ENCODE measurements around the gene G6PC3. TPM values are rescaled to one million over a fixed set of nuclear protein-coding genes. Genes with fewer than 3 reads are reported as not detected.

The G6PC3 gene
- total RNA-seq, 3 donors from 2014 or later (not counting 1 experiment from before 2014, with no cell fraction given), result 18.2 to 21.7 (median 20.6) TPM

DNA sequence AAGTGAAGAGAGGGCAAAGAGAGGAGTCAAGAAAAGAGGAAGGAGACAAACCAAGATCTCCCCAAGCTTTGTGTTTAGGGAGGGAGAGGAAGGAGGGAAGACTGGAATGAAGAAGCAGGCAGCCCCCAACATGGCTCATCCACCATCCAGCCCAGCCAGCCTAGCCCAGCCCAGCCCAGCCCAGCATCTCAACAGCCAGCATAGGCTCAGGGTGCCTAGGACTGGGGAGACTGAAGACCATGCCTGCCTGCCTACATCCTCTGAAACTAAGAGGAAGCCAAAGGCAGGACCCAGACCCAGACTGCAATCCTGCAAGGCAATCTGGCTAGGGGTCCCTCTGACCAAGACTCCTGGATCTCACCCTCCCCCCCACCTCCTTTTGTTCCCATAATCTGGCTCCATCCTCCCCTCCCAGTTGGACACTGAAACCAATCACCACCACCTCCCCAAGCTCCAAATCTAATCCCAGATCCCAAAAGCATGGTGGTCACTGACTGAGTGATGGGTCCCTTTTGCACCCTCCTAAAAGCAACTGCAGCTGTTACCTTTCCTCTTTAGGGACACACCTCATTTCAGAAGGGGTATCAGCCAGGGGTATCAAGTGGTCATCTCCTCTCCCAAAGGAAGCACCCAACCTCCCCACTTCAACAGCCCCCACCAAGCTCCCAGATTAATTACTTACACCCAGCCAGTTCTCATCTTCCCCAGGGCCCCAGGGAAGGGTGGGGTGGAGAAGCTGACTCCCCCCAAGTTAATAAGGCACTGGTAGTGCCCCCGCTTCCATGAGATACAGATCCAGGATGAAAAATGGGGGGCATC lies 51.7 kb downstream of the G6PC3 start:
- no peaks in the 10 kb centered on the region for H3K9me3 ChIP-seq (ENCODE audit: control insufficient read depth, insufficient read depth, low read length)
- intact Hi-C loops (cut with micrococcal nuclease), result loop anchor here (2.0 to 5.0 kb wide), 4 partner anchors 50 to 435 kb away; partner anchors contain the start of genes FZD2, G6PC3 and TMUB2
- H3K27ac Mint-ChIP-seq, result peak overlapping the region; percentile 86 to 97
- H3K36me3 Mint-ChIP-seq, result no peaks in the 10 kb centered on the region
- no peak for ATAC-seq
- no CpG with 5 or more reads among the region's 1 CpG for WGBS (ENCODE audit: insufficient coverage)
- no peaks in the 10 kb centered on the region for H3K27me3 ChIP-seq (ENCODE audit: control insufficient read depth, insufficient read depth, low read length)
- no peaks in the 10 kb centered on the region for H3K9me3 Mint-ChIP-seq
- peaks cover 25% of the 10 kb centered on the region for H3K4me1 ChIP-seq (ENCODE audit: control insufficient read depth, insufficient read depth, low read length)
- peak overlapping the region; percentile 72 for H3K4me3 ChIP-seq (ENCODE audit: low read length)
- DNase-seq, result no peak
- peak overlapping the region; percentile 91 for H3K4me3 Mint-ChIP-seq
- H3K4me1 Mint-ChIP-seq, result peaks cover 15 to 38% of the 10 kb centered on the region in 2 donors
- TF ChIP-seq, protein P1, sequence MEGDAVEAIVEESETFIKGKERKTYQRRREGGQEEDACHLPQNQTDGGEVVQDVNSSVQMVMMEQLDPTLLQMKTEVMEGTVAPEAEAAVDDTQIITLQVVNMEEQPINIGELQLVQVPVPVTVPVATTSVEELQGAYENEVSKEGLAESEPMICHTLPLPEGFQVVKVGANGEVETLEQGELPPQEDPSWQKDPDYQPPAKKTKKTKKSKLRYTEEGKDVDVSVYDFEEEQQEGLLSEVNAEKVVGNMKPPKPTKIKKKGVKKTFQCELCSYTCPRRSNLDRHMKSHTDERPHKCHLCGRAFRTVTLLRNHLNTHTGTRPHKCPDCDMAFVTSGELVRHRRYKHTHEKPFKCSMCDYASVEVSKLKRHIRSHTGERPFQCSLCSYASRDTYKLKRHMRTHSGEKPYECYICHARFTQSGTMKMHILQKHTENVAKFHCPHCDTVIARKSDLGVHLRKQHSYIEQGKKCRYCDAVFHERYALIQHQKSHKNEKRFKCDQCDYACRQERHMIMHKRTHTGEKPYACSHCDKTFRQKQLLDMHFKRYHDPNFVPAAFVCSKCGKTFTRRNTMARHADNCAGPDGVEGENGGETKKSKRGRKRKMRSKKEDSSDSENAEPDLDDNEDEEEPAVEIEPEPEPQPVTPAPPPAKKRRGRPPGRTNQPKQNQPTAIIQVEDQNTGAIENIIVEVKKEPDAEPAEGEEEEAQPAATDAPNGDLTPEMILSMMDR (IDR thresholded peaks at IDR 0.05), result no peak
- no peaks in the 10 kb centered on the region for H3K36me3 ChIP-seq (ENCODE audit: control insufficient read depth, insufficient read depth, low read length)
- no peaks in the 10 kb centered on the region for H3K27me3 Mint-ChIP-seq (ENCODE audit: low read depth in 2 of 2)
- no peak overlapping the region for H3K27ac ChIP-seq (ENCODE audit: low read length)

DNA sequence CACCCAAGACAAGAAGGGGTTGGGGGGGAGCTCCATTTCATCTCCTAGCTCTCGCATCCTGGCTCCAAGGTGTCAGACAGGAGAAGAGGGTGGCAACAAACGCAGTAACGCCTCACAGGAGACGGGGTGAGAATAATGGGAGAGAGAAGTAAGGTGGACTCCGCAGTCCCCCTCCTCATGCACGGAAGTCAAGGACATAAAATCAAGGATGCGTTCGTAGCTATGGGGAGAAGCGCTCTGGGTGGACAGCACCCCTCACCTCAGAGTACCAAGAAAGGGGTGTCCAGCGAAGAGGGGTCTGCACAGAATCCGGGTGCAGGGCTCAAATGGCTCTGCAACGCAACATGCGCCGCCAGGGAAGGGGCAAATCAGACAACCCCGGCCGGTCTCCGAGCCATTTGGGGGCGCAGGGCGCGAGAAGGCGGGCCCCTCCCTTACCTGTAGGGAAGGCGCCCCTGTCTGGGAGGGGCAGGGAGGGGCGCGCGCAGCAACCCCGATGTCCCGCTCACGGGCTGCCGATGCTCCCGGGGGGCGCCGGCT lies 52.4 kb downstream of the G6PC3 start:
- DNase-seq (peak; percentile 21 to 46), ATAC-seq (peak in 1 of 3 donors; percentile 1)
- no peaks in the 10 kb centered on the region for H3K27me3 ChIP-seq (ENCODE audit: control insufficient read depth, insufficient read depth, low read length)
- peak overlapping the region; percentile 41 for H3K27ac ChIP-seq (ENCODE audit: low read length)
- no peaks in the 10 kb centered on the region for H3K9me3 ChIP-seq (ENCODE audit: control insufficient read depth, insufficient read depth, low read length)
- H3K36me3 ChIP-seq (ENCODE audit: control insufficient read depth, insufficient read depth, low read length), result no peaks in the 10 kb centered on the region
- Mint-ChIP-seq H3K4me1 (peaks cover 15 to 38% of the 10 kb centered on the region in 2 donors), H3K27ac (peak overlapping the region; percentile 86 to 97), H3K4me3 (peak overlapping the region; percentile 91), H3K27me3 (ENCODE audit: low read depth in 2 of 2) (no peaks in the 10 kb centered on the region), H3K36me3 (no peaks in the 10 kb centered on the region), H3K9me3 (no peaks in the 10 kb centered on the region)
- intact Hi-C loops (cut with micrococcal nuclease), result loop anchor here (1.0 to 5.0 kb wide), 5 partner anchors 18 to 434 kb away; partner anchors contain the start of genes FZD2, G6PC3, HROB and TMUB2
- WGBS (ENCODE audit: insufficient coverage), result 2% methylated on average over 32 of the region's 32 CpGs
- H3K4me3 ChIP-seq (ENCODE audit: low read length), result peak overlapping the region; percentile 72
- TF ChIP-seq, protein P1 (IDR thresholded peaks at IDR 0.05), result no peak
- H3K4me1 ChIP-seq (ENCODE audit: control insufficient read depth, insufficient read depth, low read length), result peaks cover 25% of the 10 kb centered on the region

DNA sequence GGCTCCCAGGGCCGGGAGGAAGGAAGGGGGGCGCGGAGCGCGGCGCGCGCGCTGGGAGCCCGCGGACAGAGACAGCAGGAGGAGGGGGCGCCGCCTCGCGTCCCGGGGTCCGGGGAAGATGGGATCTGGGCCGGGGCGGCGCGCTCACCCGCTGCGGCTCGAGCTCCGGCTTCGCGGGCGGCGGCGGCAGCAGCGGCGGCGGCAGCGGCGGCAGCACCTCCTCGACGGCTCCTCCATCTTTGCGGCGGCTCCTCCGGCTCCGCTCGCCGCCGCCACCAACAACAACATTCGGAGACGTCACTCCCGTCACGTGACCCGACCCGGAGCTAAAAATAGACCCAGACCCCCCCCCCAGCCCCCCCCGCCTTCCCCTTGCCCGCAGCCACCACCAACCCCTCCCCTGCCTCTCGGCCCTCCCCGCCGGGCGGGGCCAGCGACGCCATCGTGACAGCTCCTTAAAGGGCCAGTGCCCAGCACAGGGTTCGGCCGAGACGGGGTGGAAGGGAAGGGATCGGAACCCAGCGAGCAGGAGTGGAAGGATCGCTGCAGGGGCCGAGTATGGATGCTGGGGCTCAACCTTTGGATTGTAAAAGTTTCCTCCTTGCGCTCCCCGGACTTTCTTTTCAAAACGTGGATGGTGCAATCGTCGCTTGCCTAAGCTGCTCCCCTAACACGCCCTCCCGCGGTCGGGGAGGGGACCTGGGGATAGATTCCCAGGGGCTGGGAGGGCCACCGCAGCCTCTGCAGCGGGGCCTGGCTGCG lies 53.0 kb downstream of the G6PC3 start, which contains the start of gene HDAC5:
Gene HDAC5, minus strand, starts transcription at position 286 of the 762 bp plus-strand sequence. CDS start 6,126 bp downstream, outside the sequence.
- Mint-ChIP-seq H3K4me1 (peaks cover 15 to 32% of the 10 kb centered on the region in 2 donors), H3K36me3 (no peaks in the 10 kb centered on the region), H3K27ac (peak within 1 kb of the TSS; percentile 86 to 97), H3K4me3 (peak within 1 kb of the TSS; percentile 91), H3K27me3 (ENCODE audit: low read depth in 2 of 2) (peaks cover 0 to 3% of the 10 kb centered on the region in 2 donors), H3K9me3 (no peaks in the 10 kb centered on the region)
- no peaks in the 10 kb centered on the region for H3K36me3 ChIP-seq (ENCODE audit: control insufficient read depth, insufficient read depth, low read length)
- peak within 1 kb of the TSS; percentile 86 for H3K4me3 ChIP-seq (ENCODE audit: low read length)
- H3K4me1 ChIP-seq (ENCODE audit: control insufficient read depth, insufficient read depth, low read length), result peaks cover 25% of the 10 kb centered on the region
- under 1% methylated on average over 65 of the region's 78 CpGs for WGBS (ENCODE audit: insufficient coverage)
- intact Hi-C loops (cut with micrococcal nuclease), result loop anchor here (1.0 to 5.0 kb wide), 5 partner anchors 18 to 433 kb away; partner anchors contain the start of genes FZD2, G6PC3, HROB and TMUB2
- TF ChIP-seq, protein P1 (IDR thresholded peaks at IDR 0.05), result peak; percentile 42
- peak; percentile 95 to 97 (median 95) for ATAC-seq
- no peaks in the 10 kb centered on the region for H3K27me3 ChIP-seq (ENCODE audit: control insufficient read depth, insufficient read depth, low read length)
- DNase-seq, result peak; percentile 92 to 96
- H3K27ac ChIP-seq (ENCODE audit: low read length), result peak within 1 kb of the TSS; percentile 79
- H3K9me3 ChIP-seq (ENCODE audit: control insufficient read depth, insufficient read depth, low read length), result no peaks in the 10 kb centered on the region
